ENCODE data around the gene DIAPH3. TPM values are rescaled to one million over a fixed set of nuclear protein-coding genes. Genes with fewer than 3 reads are reported as not detected.

DIAPH3 gene
- total RNA-seq, 1 donor from 2014 or later: 30.8 TPM

DNA sequence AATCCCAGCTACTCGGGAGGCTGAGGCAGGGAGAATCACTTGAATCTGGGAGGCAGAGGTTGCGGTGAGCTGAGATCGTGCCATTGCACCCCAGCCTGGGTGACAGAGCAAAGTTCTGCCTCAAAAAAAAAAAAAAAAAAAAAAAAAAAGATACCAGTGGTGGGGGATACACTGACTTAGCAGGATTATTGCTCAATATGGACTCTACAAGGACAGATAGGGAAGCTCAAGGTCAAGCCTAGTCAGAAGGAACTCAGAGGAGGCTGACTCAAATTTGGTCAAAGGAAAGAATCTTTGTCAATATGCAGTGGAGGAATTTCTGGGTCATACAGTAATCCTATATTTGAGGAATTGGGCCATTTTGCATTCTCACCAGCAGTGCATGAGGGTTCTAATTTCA, 6.7 kb upstream of the DIAPH3 start:
- Mint-ChIP-seq H3K4me3 (ENCODE audit: low read depth) (no peak overlapping the region), H3K4me1 (ENCODE audit: low read depth) (peaks cover 2% of the 10 kb centered on the region), H3K9me3 (no peaks in the 10 kb centered on the region), H3K27me3 (ENCODE audit: low read depth) (peaks cover 16% of the 10 kb centered on the region), H3K27ac (no peak overlapping the region), H3K36me3 (ENCODE audit: low read depth) (no peaks in the 10 kb centered on the region)
- DNase-seq (ENCODE audit: low spot score): no peak
- intact Hi-C loops (cut with micrococcal nuclease): no loop called here

DNA sequence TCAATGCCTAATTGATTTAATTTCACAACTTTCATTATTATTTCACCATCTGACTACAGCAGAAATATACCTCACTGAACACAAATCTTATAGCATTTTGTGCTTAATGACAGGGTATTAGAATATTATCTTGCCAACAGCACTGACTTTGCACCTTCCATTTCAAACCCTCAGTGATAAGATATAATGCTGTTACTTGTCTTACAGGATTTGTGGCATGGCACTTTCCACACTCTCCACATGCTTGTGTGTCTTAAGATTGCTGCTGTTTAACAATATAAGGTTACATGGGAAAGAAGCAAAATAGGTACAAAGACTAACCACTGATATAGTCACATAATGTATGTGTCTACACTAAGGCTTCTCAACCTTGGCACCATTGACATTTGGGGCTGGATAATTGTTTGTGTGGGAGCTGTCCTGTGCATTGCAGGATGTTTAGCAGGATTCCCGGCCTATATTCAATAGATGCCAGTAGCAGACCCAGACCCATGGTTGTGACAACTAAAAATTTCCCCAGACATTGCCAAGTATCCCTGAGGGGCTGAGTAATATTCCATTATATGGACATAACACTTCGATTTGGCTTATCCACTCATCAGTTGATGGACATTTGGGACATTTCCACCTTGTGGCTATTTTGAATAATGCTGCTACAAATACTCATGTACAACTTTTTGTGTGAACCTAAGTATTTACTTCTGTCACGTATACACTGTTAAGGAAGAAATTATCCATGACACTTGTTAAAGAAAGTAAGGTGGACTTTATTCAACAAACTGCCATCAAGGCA, 5.7 kb upstream of the DIAPH3 start:
- peaks cover 12% of the 10 kb centered on the region for H3K4me1 Mint-ChIP-seq (ENCODE audit: low read depth)
- DNase-seq (ENCODE audit: low spot score): no peak
- H3K27me3 Mint-ChIP-seq (ENCODE audit: low read depth): peaks cover 15% of the 10 kb centered on the region
- intact Hi-C loops (cut with micrococcal nuclease): no loop called here
- no peaks in the 10 kb centered on the region for H3K36me3 Mint-ChIP-seq (ENCODE audit: low read depth)
- no peak overlapping the region for H3K4me3 Mint-ChIP-seq (ENCODE audit: low read depth)
- H3K27ac Mint-ChIP-seq: no peak overlapping the region
- H3K9me3 Mint-ChIP-seq: no peaks in the 10 kb centered on the region

DNA sequence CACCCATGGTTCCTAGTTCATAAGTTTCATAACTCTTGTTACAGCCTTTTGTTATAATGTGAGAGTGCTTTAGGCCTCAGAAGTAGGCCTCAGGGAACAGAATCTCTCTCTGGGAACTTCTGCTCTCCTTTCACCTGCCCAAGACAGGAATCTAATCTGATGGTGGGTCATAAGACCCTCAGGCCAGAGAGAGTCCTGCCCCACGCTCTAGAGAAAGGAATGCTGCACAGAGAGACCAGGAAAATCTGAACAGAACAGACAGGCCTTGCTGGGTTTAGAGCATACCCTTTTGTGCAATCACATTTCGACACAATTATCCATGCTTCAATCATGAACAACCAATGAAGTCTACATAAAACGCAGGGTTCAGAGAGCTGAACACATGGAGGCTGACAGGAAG, 3.4 kb upstream of the DIAPH3 start:
- Mint-ChIP-seq H3K36me3 (ENCODE audit: low read depth) (no peaks in the 10 kb centered on the region), H3K4me3 (ENCODE audit: low read depth) (no peak overlapping the region), H3K27me3 (ENCODE audit: low read depth) (peaks cover 6% of the 10 kb centered on the region), H3K27ac (no peak overlapping the region), H3K9me3 (no peaks in the 10 kb centered on the region), H3K4me1 (ENCODE audit: low read depth) (peaks cover 23% of the 10 kb centered on the region)
- no peak for DNase-seq (ENCODE audit: low spot score)
- intact Hi-C loops (cut with micrococcal nuclease): no loop called here

DNA sequence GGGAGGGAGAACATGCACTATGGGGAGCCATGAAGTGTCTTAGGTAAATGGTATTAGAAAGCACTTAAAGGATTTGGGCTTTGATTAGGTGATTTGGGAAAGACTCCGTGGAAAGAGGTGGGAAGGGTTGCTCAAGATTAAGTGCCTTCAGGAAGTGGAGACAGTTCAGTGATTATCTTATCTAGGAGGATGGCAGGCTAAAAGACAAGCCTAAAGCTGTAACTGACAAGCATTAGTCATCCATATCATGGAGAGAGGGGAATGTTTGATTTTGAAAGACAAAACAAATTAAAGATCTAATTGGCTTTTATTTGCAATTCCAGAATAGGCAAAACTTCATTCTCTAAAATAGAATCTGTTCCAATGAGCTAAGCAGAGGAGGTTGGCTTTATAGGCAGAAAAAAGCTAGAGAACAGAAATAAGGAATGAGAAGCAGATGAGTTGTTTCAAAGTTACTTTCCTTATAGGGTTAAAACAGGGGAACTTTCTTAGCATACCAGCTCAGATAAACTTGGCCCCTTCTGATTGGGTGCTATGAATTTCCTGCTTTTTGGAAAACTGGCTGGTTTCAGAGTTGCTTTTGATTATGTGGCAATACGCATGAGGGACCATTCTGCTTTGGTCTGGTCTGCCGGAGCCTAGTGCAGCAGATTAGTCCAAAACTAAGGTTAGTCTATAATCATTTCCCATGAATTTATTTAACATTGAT, 1.8 kb upstream of the DIAPH3 start:
- peaks cover 4% of the 10 kb centered on the region for H3K27me3 Mint-ChIP-seq (ENCODE audit: low read depth)
- intact Hi-C loops (cut with micrococcal nuclease): no loop called here
- peaks cover 37% of the 10 kb centered on the region for H3K4me1 Mint-ChIP-seq (ENCODE audit: low read depth)
- H3K36me3 Mint-ChIP-seq (ENCODE audit: low read depth): peaks cover 11% of the 10 kb centered on the region
- H3K9me3 Mint-ChIP-seq: peaks cover 6% of the 10 kb centered on the region
- H3K27ac Mint-ChIP-seq: no peak overlapping the region
- DNase-seq (ENCODE audit: low spot score): no peak
- H3K4me3 Mint-ChIP-seq (ENCODE audit: low read depth): peak overlapping the region; percentile 14

DNA sequence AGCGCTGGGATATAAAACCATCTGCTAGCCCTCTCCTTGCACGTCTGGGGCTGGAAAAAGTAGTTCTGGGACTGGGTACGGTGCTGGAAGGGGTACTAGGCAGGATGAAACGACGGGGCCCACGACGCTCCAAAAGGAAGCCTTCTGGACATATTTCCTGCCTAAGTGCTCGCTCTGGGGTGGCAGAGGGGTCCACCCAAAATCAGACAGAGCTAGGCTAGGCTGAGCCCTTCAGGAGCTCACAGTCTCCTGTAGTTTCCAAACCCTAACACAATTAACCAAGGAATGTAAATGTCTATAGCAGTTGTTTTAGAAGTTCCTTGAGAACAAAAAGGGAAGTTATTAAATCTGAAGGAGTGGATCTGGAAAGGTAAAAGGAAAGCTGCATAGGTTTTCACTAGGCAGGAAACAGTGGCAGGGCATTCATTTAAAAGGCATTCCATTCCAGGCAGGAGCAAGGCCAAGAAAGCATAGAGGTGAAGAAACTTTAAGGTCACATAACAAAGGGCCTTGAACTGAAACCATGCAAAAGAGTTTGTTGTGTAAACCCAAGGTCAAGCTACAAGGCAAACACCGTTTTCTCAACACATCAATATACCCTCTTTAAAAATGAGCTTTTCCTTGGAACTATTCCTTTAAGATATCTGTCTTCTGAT, 634 bp upstream of the DIAPH3 start:
- DNase-seq (ENCODE audit: low spot score): no peak
- H3K9me3 Mint-ChIP-seq: peaks cover 8% of the 10 kb centered on the region
- peaks cover 38% of the 10 kb centered on the region for H3K4me1 Mint-ChIP-seq (ENCODE audit: low read depth)
- intact Hi-C loops (cut with micrococcal nuclease): loop anchor here (1.0 to 5.0 kb wide), 3 partner anchors 68 to 232 kb away; no protein-coding TSS in a partner anchor
- H3K4me3 Mint-ChIP-seq (ENCODE audit: low read depth): peak overlapping the region; percentile 96
- peaks cover 18% of the 10 kb centered on the region for H3K36me3 Mint-ChIP-seq (ENCODE audit: low read depth)
- H3K27ac Mint-ChIP-seq: peak overlapping the region; percentile 92
- no peaks in the 10 kb centered on the region for H3K27me3 Mint-ChIP-seq (ENCODE audit: low read depth)

DNA sequence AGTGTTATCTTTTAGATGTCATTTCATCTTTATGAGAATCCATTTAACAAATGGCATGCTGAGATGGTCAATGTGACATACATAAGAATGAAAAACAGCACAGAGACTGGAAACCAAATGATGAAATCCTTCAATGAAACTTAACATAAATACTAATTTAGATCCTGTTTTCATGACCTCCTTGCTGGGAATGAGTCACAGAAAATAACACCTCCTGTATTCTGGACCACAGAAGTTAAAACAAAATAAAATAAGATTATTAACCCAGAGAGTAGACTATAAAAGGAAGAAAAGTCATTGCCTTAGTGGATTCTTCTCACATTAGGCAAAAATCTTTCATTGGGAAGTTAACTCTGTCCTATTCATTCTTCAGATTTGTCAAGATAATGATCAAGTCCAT, 1.6 kb downstream of the DIAPH3 start:
- no peaks in the 10 kb centered on the region for H3K27me3 Mint-ChIP-seq (ENCODE audit: low read depth)
- peaks cover 42% of the 10 kb centered on the region for H3K4me1 Mint-ChIP-seq (ENCODE audit: low read depth)
- DNase-seq (ENCODE audit: low spot score): no peak
- intact Hi-C loops (cut with micrococcal nuclease): loop anchor here (2.0 to 5.0 kb wide), 3 partner anchors 27 to 145 kb away; no protein-coding TSS in a partner anchor
- peaks cover 15% of the 10 kb centered on the region for H3K9me3 Mint-ChIP-seq
- H3K27ac Mint-ChIP-seq: peak overlapping the region; percentile 43
- H3K4me3 Mint-ChIP-seq (ENCODE audit: low read depth): peak overlapping the region; percentile 96
- peaks cover 39% of the 10 kb centered on the region for H3K36me3 Mint-ChIP-seq (ENCODE audit: low read depth)

DNA sequence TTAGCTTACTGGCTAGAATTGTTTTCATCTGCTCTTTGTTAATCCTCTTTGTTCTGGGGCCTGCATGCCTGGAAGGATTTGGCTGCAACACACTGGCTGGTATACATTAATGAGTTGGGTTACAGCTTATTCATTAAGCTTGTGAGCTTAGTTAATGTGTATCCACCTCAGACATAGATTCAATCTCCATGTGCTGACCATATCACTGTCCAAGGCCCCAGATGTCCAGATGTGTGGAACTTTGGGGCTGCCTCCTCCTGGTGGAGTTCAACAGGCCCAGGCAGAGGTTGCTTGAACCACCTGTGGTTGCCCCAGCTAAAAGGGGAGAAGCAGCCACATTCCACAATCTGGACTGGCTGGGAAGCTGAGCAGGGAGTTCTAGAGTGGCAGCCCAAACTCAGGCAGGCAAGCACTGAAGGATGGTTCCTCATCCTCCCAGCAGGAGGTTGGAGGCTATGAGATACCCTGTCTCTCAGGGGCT, 5.4 kb downstream of the DIAPH3 start:
- no peak overlapping the region for H3K4me3 Mint-ChIP-seq (ENCODE audit: low read depth)
- intact Hi-C loops (cut with micrococcal nuclease): no loop called here
- H3K36me3 Mint-ChIP-seq (ENCODE audit: low read depth): peaks cover 54% of the 10 kb centered on the region
- H3K9me3 Mint-ChIP-seq: peaks cover 15% of the 10 kb centered on the region
- H3K4me1 Mint-ChIP-seq (ENCODE audit: low read depth): peaks cover 36% of the 10 kb centered on the region
- no peaks in the 10 kb centered on the region for H3K27me3 Mint-ChIP-seq (ENCODE audit: low read depth)
- DNase-seq (ENCODE audit: low spot score): no peak
- H3K27ac Mint-ChIP-seq: no peak overlapping the region

DNA sequence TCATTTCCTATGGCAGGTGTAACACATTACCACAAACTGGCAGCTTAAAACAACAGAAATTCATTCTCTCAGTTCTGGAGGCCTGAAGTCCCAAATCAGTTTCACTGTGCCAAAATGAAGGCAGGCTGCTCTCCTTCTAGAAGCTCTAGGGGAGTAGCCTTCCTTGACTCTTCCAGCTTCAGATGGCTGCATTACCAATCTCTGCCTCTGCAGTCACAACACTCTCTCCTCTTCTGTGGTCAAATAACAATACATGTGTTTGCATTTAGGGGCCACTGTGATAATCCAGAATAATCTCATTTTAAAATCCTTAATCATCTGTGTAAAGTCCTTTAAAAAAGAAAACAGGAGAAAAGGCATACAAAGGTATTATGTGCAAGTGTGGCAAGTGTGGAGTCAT, 7.8 kb downstream of the DIAPH3 start:
- intact Hi-C loops (cut with micrococcal nuclease): no loop called here
- Mint-ChIP-seq H3K9me3 (peaks cover 11% of the 10 kb centered on the region), H3K36me3 (ENCODE audit: low read depth) (peaks cover 49% of the 10 kb centered on the region), H3K27me3 (ENCODE audit: low read depth) (no peaks in the 10 kb centered on the region), H3K4me1 (ENCODE audit: low read depth) (peaks cover 27% of the 10 kb centered on the region), H3K27ac (no peak overlapping the region), H3K4me3 (ENCODE audit: low read depth) (no peak overlapping the region)
- DNase-seq (ENCODE audit: low spot score): no peak

DNA sequence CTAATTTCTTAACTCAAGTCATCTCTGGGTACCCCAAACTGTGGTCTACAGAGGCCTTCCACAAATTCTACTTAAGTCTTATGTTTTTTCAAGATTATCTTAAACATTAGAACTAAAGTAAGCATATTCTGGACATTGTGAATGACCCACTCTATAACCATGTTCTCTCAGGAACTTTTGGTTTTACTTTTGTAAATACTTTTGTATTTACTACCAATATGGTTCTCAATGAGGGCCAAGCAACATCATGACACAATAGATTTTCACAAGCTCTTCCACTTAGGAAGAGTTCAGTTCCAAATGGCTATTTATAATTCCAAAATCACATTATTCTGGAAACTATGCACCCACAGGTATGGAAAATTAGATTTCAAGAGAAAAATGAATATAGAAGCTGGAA, 10.8 kb downstream of the DIAPH3 start:
- H3K27me3 Mint-ChIP-seq (ENCODE audit: low read depth): no peaks in the 10 kb centered on the region
- H3K4me3 Mint-ChIP-seq (ENCODE audit: low read depth): no peak overlapping the region
- H3K4me1 Mint-ChIP-seq (ENCODE audit: low read depth): peaks cover 36% of the 10 kb centered on the region
- H3K36me3 Mint-ChIP-seq (ENCODE audit: low read depth): peaks cover 37% of the 10 kb centered on the region
- H3K27ac Mint-ChIP-seq: no peak overlapping the region
- DNase-seq (ENCODE audit: low spot score): no peak
- peaks cover 7% of the 10 kb centered on the region for H3K9me3 Mint-ChIP-seq
- intact Hi-C loops (cut with micrococcal nuclease): no loop called here

DNA sequence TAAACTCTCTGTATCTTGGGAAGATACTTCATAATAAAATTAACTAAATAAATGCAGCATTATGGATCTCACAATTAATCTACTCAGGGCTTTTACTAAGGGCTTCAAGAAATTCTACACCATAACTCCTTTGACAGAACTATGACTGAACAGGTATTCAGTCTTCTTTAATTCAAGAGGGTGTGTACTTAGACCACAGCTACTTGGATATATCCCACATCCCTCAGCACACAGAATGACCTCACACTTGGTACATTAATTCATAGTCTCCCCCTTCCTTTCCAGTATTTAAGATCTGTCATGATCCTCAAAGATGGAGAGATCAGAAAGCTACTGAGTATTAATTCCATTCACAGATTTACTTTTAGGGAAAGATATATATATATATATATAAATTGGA, 11.6 kb downstream of the DIAPH3 start:
- DNase-seq (ENCODE audit: low spot score): no peak
- H3K9me3 Mint-ChIP-seq: peaks cover under 1% of the 10 kb centered on the region
- no peak overlapping the region for H3K27ac Mint-ChIP-seq
- peaks cover 32% of the 10 kb centered on the region for H3K36me3 Mint-ChIP-seq (ENCODE audit: low read depth)
- H3K4me1 Mint-ChIP-seq (ENCODE audit: low read depth): peaks cover 34% of the 10 kb centered on the region
- no peak overlapping the region for H3K4me3 Mint-ChIP-seq (ENCODE audit: low read depth)
- H3K27me3 Mint-ChIP-seq (ENCODE audit: low read depth): no peaks in the 10 kb centered on the region
- intact Hi-C loops (cut with micrococcal nuclease): no loop called here

DNA sequence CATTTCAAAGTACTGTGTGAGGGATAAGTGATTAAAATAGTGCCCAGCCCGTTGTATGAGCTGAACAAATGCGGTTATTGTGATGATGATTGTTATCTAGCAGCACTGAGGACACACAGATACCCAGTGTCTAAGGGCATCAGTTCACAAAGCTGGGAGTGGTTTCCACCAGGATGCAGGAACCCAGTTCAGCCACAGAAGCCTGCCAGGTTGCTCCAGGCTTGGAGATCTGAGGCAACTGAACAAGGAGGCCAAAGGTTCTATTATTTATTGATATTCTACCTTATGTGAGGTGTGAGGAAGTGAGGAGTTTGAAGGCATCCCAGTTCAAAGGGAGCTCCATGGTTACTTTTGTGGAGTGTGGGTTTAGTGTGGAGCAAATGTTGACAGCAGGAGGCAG, 13.2 kb downstream of the DIAPH3 start:
- Mint-ChIP-seq H3K27me3 (ENCODE audit: low read depth) (no peaks in the 10 kb centered on the region), H3K4me3 (ENCODE audit: low read depth) (no peak overlapping the region), H3K9me3 (no peaks in the 10 kb centered on the region), H3K4me1 (ENCODE audit: low read depth) (peaks cover 31% of the 10 kb centered on the region), H3K27ac (no peak overlapping the region), H3K36me3 (ENCODE audit: low read depth) (peaks cover 19% of the 10 kb centered on the region)
- intact Hi-C loops (cut with micrococcal nuclease): no loop called here
- DNase-seq (ENCODE audit: low spot score): no peak

DNA sequence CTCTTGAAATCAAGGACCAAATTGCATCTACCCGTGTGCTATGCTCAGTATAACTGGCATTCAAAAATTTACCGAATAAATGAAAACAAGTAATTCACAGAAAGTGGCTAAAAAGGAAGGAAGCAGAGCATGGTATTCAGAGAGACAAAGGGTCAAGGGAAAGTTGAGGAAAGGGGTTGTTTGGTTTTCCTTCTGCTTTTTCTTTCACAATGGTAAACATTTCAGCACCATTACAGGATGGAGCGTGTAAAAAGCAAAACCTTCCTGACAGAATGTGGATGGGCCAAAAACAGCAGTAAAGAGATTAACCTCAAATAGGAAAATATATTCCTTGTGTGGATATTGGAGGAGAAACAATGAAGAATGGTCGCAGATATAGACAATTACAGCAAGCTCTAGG, 14.8 kb downstream of the DIAPH3 start:
- H3K27me3 Mint-ChIP-seq (ENCODE audit: low read depth): no peaks in the 10 kb centered on the region
- H3K4me1 Mint-ChIP-seq (ENCODE audit: low read depth): peaks cover 35% of the 10 kb centered on the region
- peaks cover 17% of the 10 kb centered on the region for H3K36me3 Mint-ChIP-seq (ENCODE audit: low read depth)
- no peak for DNase-seq (ENCODE audit: low spot score)
- H3K9me3 Mint-ChIP-seq: no peaks in the 10 kb centered on the region
- intact Hi-C loops (cut with micrococcal nuclease): no loop called here
- no peak overlapping the region for H3K4me3 Mint-ChIP-seq (ENCODE audit: low read depth)
- no peak overlapping the region for H3K27ac Mint-ChIP-seq

DNA sequence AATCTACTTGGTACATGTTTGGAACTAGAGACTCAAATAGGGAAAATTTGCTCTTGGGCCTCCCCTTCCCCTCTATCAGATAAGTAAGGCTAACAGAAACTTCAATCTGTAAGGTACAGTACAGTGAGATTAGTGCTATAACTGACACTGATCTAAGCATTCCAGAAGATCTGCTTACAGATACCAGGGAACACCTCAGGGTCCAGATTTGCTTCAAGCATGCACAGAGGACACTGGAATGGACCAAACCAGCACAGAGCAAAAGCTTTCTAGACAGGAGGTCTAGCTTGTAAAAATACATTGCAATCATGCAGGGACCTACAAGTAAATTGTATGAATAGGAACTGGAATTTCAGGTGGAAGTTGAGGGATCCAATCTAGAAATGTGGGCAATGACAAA, 16.4 kb downstream of the DIAPH3 start:
- H3K4me1 Mint-ChIP-seq (ENCODE audit: low read depth): peaks cover 35% of the 10 kb centered on the region
- no peaks in the 10 kb centered on the region for H3K27me3 Mint-ChIP-seq (ENCODE audit: low read depth)

More for the DNA sequence above, 16.4 kb downstream of the DIAPH3 start:
- intact Hi-C loops (cut with micrococcal nuclease): no loop called here
- H3K36me3 Mint-ChIP-seq (ENCODE audit: low read depth): peaks cover 21% of the 10 kb centered on the region
- no peak overlapping the region for H3K4me3 Mint-ChIP-seq (ENCODE audit: low read depth)
- H3K9me3 Mint-ChIP-seq: no peaks in the 10 kb centered on the region
- DNase-seq (ENCODE audit: low spot score): no peak
- H3K27ac Mint-ChIP-seq: no peak overlapping the region

Data from activated T-helper 2 cell treated with anti-CD3 and anti-CD28 coated beads, Interferon-gamma antibody, Interleukin-2, Interleukin-4, amounts not matched to agents 10 μg/mL and 5 μg/mL and 100 μg/mL, durations not matched to agents 14 hours and 24 hours and 36 hours (primary cell).